ENCODE results near the gene CDHR3.

DNA sequence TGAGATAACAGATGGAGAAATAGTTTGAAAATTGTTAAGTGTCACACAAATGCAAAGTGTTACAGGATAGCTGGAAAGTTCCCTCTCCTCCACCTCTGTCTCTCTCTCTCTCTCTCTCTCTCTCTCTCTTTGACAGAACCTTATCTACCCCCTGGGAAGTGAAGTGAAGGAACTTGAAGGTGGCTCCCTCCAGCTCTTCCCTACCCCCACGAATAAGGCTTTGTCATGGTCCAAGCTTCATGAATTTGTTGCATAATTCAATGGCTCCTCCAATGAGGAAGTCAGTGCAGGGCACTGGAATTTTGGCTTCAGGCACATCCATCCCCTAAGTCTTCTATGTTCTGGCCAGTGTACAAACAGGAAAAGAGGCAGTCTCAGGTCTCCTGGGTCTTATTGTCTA lies 66.4 kb downstream of the CDHR3 start:
- TF ChIP-seq GATA2 (IDR thresholded peaks at IDR 0.05; ENCODE audit: low read depth, low read length) (no peak), GATA3 (IDR thresholded peaks at IDR 0.05; ENCODE audit: low read depth, low read length) (no peak)
